ENCODE results near the gene SRCIN1. TPM values are rescaled to one million over a fixed set of nuclear protein-coding genes. Genes with fewer than 3 reads are reported as not detected.

The SRCIN1 gene
- total RNA-seq, 1 experiment from 2014 or later, result 16.7 TPM

DNA sequence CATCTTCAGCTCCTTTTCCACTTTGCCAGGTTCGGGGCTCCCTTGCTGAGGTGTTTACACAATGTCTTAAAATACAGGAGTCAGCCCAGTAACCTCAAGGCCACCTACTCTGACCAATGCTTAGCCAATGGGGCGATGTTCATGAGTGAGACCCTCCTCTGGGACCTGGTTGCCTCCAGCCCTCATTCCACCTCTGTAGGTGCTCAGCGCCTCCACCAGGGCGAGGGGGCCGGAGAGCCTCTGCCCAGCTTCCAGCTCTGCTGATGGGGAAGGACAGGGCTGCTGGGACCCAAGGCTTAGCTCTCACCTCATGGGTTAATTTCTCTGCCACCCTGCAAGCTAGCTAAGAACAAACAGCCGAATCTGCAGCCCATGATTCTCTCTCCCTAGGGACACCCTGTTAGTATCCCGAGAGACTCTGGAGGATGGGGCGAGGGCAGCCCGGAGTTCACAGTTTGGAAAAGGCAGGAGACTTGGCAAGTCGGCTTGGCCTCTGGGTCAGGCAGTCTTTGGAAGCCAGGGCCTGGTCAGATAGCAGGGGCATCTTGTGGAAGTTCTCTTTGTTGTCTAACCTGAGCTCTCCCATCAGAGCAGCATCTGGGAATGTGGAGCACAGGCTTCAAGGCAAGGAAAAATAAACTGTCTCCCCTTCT lies 16.2 kb downstream of the SRCIN1 start:
- intact Hi-C loops (cut with micrococcal nuclease; ENCODE audit: unreplicated experiment), result no loop called here
- POLR2A ChIA-PET (ENCODE audit: unreplicated experiment), result no interaction called here
- TF ChIP-seq, protein P1, sequence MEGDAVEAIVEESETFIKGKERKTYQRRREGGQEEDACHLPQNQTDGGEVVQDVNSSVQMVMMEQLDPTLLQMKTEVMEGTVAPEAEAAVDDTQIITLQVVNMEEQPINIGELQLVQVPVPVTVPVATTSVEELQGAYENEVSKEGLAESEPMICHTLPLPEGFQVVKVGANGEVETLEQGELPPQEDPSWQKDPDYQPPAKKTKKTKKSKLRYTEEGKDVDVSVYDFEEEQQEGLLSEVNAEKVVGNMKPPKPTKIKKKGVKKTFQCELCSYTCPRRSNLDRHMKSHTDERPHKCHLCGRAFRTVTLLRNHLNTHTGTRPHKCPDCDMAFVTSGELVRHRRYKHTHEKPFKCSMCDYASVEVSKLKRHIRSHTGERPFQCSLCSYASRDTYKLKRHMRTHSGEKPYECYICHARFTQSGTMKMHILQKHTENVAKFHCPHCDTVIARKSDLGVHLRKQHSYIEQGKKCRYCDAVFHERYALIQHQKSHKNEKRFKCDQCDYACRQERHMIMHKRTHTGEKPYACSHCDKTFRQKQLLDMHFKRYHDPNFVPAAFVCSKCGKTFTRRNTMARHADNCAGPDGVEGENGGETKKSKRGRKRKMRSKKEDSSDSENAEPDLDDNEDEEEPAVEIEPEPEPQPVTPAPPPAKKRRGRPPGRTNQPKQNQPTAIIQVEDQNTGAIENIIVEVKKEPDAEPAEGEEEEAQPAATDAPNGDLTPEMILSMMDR (conservative IDR thresholded peaks at IDR 0.05), result no peak
- no peak for TF ChIP-seq EZH2 (IDR thresholded peaks at IDR 0.05; ENCODE audit: low read depth)

DNA sequence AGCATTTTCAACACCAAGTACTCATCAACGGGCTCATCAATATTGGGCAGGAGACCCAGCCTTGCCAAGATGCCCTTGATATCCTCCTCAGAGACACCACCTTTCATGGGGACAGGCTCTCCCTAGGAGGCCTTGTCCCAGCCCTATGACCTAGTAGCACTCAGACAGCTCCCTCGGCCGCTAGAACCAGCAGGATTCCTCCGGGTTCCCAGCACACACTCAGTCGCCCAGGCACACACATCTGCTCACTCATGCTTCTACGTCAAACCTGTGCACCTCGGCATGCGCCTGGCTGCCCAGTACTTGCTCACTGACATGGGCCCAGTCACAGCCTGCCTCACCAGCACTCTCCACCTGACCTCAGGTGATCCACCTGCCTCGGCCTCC lies 17.0 kb downstream of the SRCIN1 start:
- Histone ChIP-seq H3K4me3 (no peak overlapping the region), H3K27me3 (ENCODE audit: insufficient read depth, low read depth) (no peaks in the 10 kb centered on the region), H3F3A (ENCODE audit: insufficient read depth, low read depth) (peaks cover 41% of the 10 kb centered on the region), H4K20me1 (ENCODE audit: insufficient read depth) (0 out of 2 replicates have a peak, but pooled peaks cover 3% of the 10 kb centered on the region), H3K4me2 (no peak overlapping the region), H3K36me3 (ENCODE audit: low read depth) (no peaks in the 10 kb centered on the region), H3K4me1 (replicated peaks; ENCODE audit: insufficient read depth) (peaks cover 67% of the 10 kb centered on the region), H3K79me2 (ENCODE audit: low read depth) (peaks cover 11% of the 10 kb centered on the region; the same call in 1 of the 2 replicates), H2AFZ (no peak overlapping the region), H3K9me3 (ENCODE audit: insufficient read depth, low read depth) (no peaks in the 10 kb centered on the region), H3K27ac (no peak overlapping the region), H3K9me2 (ENCODE audit: insufficient read depth) (no peaks in the 10 kb centered on the region)
- no TSS peak for BruUV-seq (replicated peaks)
- intact Hi-C loops (cut with micrococcal nuclease; ENCODE audit: unreplicated experiment), result no loop called here
- no peak for DNase-seq
- POLR2A ChIA-PET (ENCODE audit: unreplicated experiment), result no interaction called here
- CTCF ChIA-PET, result interaction anchor here (0.6 kb wide), 1 partner anchor 149 kb away, joined by 3 read pairs; no protein-coding TSS in a partner anchor
- TF ChIP-seq, protein P1 (conservative IDR thresholded peaks at IDR 0.05), result no peak
- no peak for TF ChIP-seq EZH2 (IDR thresholded peaks at IDR 0.05; ENCODE audit: low read depth)

More for the DNA sequence above, 16.2 kb downstream of the SRCIN1 start:
- Histone ChIP-seq H4K20me1 (ENCODE audit: insufficient read depth) (0 out of 2 replicates have a peak, but pooled peaks cover 3% of the 10 kb centered on the region), H3K9me3 (ENCODE audit: insufficient read depth, low read depth) (no peaks in the 10 kb centered on the region), H3K9me2 (ENCODE audit: insufficient read depth) (no peaks in the 10 kb centered on the region), H3K27me3 (ENCODE audit: insufficient read depth, low read depth) (no peaks in the 10 kb centered on the region), H3K27ac (no peak overlapping the region), H3F3A (ENCODE audit: insufficient read depth, low read depth) (peaks cover 34% of the 10 kb centered on the region), H3K4me1 (replicated peaks; ENCODE audit: insufficient read depth) (peaks cover 63% of the 10 kb centered on the region), H3K79me2 (ENCODE audit: low read depth) (peaks cover 11% of the 10 kb centered on the region; the same call in 1 of the 2 replicates), H3K4me2 (no peak overlapping the region), H3K36me3 (ENCODE audit: low read depth) (no peaks in the 10 kb centered on the region), H2AFZ (no peak overlapping the region), H3K4me3 (no peak overlapping the region)
- CTCF ChIA-PET, result interaction anchor here (0.6 kb wide), 1 partner anchor 150 kb away, joined by 3 read pairs; no protein-coding TSS in a partner anchor
- DNase-seq, result no peak
- BruUV-seq (replicated peaks), result no TSS peak

- intact Hi-C loops (cut with micrococcal nuclease; ENCODE audit: unreplicated experiment), result no loop called here
Observed at GRCh38 chr17:38587947-38588787, 17.6 kb downstream of the SRCIN1 start.

More at GRCh38 chr17:38587947-38588787, 17.6 kb downstream of the SRCIN1 start:
- H3K27ac ChIP-seq, result no peak overlapping the region
- TF ChIP-seq, protein P1 (conservative IDR thresholded peaks at IDR 0.05), result no peak
- TF ChIP-seq EZH2 (IDR thresholded peaks at IDR 0.05; ENCODE audit: low read depth), result no peak
- no peak overlapping the region for H3K4me3 ChIP-seq
- CTCF ChIA-PET, result no interaction called here
- H3K4me1 ChIP-seq (replicated peaks; ENCODE audit: insufficient read depth), result peaks cover 67% of the 10 kb centered on the region
- H3K4me2 ChIP-seq, result no peak overlapping the region
- no peaks in the 10 kb centered on the region for H3K9me2 ChIP-seq (ENCODE audit: insufficient read depth)
- no peak for DNase-seq
- H4K20me1 ChIP-seq (ENCODE audit: insufficient read depth), result 0 out of 2 replicates have a peak, but pooled peaks cover 3% of the 10 kb centered on the region
- POLR2A ChIA-PET (ENCODE audit: unreplicated experiment), result interaction anchor here (0.7 kb wide), 1 partner anchor 71 kb away, joined by 8 read pairs; no protein-coding TSS in a partner anchor
- H2AFZ ChIP-seq, result no peak overlapping the region
- H3K79me2 ChIP-seq (ENCODE audit: low read depth), result peaks cover 11% of the 10 kb centered on the region; the same call in 1 of the 2 replicates
- H3K36me3 ChIP-seq (ENCODE audit: low read depth), result no peaks in the 10 kb centered on the region
- no peaks in the 10 kb centered on the region for H3K9me3 ChIP-seq (ENCODE audit: insufficient read depth, low read depth)
- H3K27me3 ChIP-seq (ENCODE audit: insufficient read depth, low read depth), result no peaks in the 10 kb centered on the region
- peaks cover 47% of the 10 kb centered on the region for H3F3A ChIP-seq (ENCODE audit: insufficient read depth, low read depth)
- no TSS peak for BruUV-seq (replicated peaks)

Data from PC-9 (cell line).